Measurements from ENCODE around the gene NTRK3.

NTRK3 gene

DNA sequence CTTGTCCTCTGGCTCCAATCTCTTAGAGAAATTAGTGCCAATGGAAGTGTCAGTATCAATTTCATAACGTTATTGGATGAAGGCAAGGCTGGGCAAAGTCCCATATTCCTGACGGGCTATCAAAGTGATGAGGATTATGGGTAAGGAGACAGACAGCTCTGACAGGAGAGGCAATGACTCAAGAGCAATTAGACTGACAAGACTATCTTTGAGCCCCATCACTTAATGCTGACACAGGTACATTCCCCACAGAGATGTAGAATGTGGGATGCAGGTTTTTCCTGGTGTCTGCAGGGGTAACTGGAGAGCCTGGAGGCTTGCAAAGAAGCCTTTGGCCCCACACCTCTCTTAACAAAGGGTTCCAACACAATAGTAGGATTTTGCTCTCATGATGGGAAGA, 208.3 kb downstream of the NTRK3 start:
- DNase-seq (ENCODE audit: low spot score), result no peak
- TF ChIP-seq, protein P1, sequence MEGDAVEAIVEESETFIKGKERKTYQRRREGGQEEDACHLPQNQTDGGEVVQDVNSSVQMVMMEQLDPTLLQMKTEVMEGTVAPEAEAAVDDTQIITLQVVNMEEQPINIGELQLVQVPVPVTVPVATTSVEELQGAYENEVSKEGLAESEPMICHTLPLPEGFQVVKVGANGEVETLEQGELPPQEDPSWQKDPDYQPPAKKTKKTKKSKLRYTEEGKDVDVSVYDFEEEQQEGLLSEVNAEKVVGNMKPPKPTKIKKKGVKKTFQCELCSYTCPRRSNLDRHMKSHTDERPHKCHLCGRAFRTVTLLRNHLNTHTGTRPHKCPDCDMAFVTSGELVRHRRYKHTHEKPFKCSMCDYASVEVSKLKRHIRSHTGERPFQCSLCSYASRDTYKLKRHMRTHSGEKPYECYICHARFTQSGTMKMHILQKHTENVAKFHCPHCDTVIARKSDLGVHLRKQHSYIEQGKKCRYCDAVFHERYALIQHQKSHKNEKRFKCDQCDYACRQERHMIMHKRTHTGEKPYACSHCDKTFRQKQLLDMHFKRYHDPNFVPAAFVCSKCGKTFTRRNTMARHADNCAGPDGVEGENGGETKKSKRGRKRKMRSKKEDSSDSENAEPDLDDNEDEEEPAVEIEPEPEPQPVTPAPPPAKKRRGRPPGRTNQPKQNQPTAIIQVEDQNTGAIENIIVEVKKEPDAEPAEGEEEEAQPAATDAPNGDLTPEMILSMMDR (IDR thresholded peaks at IDR 0.05; ENCODE audit: extremely low read depth, missing control alignments), result no peak

DNA sequence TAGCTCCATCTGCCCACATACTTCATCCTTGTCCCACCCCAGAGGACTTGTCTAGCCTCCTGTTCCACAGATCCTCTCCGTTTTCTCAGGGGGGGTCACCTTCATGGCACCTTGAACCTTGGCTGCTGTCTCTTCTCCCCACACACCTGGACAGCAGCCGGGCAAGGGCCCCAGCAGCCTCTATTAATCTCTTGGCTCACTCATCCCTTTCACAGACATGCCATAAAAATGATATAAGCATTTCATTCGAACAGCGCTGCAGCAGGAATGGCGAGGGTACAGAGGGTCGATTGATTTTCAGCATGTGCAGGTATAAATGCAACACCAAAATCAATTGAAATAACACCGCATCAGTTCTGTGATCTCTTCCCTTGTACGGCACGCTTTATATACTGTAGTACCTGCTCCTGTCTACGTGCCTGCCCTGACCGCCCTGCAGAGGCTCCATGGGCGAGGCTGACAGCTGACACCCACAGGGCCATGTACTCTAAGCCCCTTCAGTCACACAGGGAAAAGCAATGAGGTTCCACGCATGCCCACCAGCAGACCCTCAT, 209.9 kb downstream of the NTRK3 start:
- DNase-seq (ENCODE audit: low spot score), result no peak
- TF ChIP-seq, protein P1 (IDR thresholded peaks at IDR 0.05; ENCODE audit: extremely low read depth, missing control alignments), result no peak

DNA sequence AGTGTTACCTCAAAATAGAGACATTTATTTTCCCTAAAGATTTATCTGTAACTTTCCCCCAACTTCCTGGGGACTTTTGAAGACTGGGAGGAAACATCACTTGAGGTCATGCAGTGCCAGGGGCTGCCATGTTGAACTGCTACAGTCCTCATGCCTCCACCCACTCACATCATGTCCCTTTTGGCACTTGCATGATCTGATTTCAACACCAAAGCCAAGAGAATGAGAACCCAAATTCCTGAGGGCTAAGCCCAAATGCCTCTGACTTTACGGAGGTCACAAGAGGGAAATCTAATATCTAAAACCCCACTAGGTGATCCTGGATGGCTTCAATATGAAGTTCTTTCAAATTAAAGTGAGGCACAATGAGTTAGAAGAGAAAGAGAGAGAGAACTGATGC, 213.1 kb downstream of the NTRK3 start:
- DNase-seq (ENCODE audit: low spot score), result no peak
- TF ChIP-seq, protein P1 (IDR thresholded peaks at IDR 0.05; ENCODE audit: extremely low read depth, missing control alignments), result no peak

DNA sequence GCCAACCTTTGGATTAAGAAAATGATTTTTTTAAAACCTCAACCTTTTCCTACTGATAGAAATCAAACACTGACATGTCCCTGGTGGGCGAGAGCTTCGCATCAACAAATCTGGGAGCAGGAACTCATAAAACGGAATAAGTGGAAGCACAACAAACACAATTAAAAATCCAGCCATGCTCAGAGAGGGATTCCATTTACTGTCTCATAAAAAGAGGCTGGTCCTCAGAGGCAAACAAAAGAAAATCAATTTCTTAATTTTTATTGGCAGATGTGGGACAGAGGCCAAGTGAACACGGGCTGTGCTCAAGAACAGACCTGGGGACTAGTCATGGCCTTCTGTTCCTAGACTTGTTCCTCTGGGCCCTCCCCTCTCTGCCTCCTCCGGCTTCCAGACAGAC, 214.5 kb downstream of the NTRK3 start:
- DNase-seq (ENCODE audit: low spot score), result no peak
- TF ChIP-seq, protein P1 (IDR thresholded peaks at IDR 0.05; ENCODE audit: extremely low read depth, missing control alignments), result no peak

DNA sequence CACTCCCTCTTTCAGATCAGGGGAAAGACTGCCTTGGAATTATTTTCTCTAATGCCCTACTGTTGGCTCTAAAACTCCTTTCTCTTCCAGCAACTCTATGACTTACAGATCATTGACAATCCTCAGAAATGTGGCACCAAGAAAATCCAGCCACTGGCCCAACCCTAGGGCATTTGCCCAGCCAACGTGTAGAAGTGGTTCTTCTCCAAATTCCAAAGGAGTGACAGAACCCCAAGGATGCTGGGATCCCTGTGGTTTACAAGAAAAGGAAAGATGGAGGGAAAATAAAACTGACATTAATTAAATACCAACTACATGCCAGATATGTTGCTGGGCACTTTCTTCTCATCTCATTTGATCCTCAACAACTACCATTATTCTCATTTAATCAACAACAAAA, 216.0 kb downstream of the NTRK3 start:
- DNase-seq (ENCODE audit: low spot score), result no peak
- TF ChIP-seq, protein P1 (IDR thresholded peaks at IDR 0.05; ENCODE audit: extremely low read depth, missing control alignments), result no peak

DNA sequence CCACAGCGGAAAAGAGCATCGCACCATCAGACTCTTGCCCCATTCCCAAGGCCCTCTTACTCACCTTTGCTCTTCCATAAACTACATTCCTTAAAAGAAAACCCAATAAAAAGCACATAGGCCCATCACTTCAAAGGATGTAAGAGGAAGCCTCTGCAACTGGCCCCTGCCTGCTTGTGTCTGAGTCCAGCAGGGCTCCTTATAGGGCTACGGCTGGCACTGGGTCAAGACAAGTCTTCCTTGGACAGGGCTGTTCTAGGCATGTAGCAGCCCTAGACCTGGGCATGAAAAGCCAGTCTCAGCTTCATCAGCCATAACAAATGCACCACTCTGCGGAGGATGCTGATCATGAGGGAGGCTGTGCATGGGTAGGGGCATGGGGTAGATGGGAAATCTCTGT, 218.3 kb downstream of the NTRK3 start:
- TF ChIP-seq, protein P1 (IDR thresholded peaks at IDR 0.05; ENCODE audit: extremely low read depth, missing control alignments), result no peak
- no peak for DNase-seq (ENCODE audit: low spot score)

DNA sequence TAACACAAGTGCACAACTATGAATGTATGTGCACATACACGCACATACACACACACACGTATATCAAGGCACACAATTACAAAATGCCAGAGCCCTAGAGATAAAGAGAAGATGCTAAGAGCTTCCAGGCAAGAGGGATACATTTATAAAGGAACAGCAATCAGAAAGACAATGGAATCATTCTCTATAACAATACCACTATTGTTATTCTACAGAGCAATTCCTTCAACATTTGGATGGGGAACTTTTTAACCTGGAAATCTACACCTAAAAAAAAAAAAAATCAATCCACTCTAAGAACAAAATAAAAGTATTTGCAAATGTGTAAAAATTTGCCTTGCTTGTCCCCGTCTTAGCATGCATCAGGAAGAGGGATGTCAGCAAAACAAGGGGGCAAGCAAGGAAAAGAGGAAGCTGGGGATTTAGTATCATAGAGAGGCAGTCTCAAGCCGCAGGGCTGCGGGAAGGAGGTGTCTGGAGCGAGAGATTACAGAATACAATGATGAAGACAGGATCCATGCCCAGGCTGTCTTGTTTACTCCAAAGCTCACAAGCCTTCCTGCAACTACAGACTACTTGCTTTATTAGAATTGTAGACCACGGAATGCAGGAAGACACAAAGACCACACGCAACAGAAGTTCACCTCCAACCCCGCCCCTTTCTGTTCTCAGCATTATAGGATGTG, 220.2 kb downstream of the NTRK3 start:
- TF ChIP-seq, protein P1 (IDR thresholded peaks at IDR 0.05; ENCODE audit: extremely low read depth, missing control alignments), result no peak
- DNase-seq (ENCODE audit: low spot score), result no peak
